PFSK-1 (cell line): ENCODE measurements around the gene MAB21L1.

Experiments
- FOXP2 ChIP-seq: optimal IDR thresholded peaks from 2 replicates; pipeline ENCODE3; 2011; ENCODE audit warnings: borderline replicate concordance, control low read depth, inconsistent platforms; ENCODE audit not compliant: insufficient read depth; ENCODE audit errors: extremely low read length, extremely low read depth
- POLR2AphosphoS5 ChIP-seq: IDR thresholded peaks from 2 replicates; pipeline ENCODE4 v1.6.1; 2012; ENCODE audit warnings: low read depth, mild to moderate bottlenecking, control low read depth, low read length, moderate library complexity
- SIN3A ChIP-seq: IDR thresholded peaks from 2 replicates; pipeline ENCODE4 v1.6.1; 2012; ENCODE audit warnings: mild to moderate bottlenecking, low read length, moderate library complexity, borderline replicate concordance; ENCODE audit not compliant: insufficient read depth
- TAF1 ChIP-seq: IDR thresholded peaks from 2 replicates; pipeline ENCODE4 v1.6.1; 2012; ENCODE audit warnings: low read length, control low read depth, borderline replicate concordance; ENCODE audit not compliant: insufficient read depth
- TF ChIP-seq, protein P1 (sequence below), 2 experiments: IDR thresholded peaks; 2 replicates each; pipeline versions ENCODE4 v1.6.1 to v1.8.0; 2011 to 2012; ENCODE audit warnings: low read depth in 2 of 2, low read length in 2 of 2, control low read depth in 1 of 2, inconsistent platforms in 1 of 2, mild to moderate bottlenecking in 1 of 2, moderate library complexity in 1 of 2; ENCODE audit not compliant: insufficient read depth in 1 of 2

The MAB21L1 gene

DNA sequence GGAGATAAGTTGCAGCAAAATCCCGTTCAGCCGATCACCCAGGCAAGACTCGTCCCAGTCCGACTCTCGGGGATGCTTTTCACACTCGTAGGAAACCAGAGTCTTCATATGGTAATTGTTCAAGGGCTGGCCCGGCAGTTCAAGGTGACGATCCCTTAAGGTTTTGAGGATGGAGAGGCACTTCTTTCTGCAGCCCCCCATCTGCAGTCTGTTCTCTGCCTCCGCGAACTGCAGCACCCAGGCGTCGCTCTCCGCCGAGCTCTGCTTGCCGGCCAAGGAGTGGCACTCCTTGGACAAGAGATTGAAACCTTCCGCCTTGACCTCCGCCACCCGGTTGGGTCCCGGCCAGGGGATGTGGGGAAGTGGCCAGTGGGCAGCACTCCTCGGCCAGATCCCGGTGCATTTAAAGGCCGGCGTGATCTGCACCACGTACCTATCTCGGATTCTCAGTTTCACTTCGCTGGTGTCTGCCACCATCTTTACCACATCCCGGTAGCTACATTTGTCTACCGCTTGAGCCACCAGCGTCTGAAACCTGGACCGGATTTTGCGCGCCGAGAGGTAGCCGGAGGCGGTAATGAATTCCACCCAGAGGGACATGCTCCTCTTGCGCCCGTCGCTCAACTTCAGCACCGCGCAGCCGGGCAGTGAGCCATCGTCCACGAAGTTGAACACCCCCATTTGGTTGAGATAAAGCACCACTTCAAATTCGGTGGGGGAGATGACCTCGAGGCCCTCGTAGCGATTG is 1.1 kb downstream of the MAB21L1 start:
- TF ChIP-seq POLR2AphosphoS5 (no peak), TAF1 (no peak), FOXP2 (no peak), SIN3A (no peak)
- TF ChIP-seq, protein P1, sequence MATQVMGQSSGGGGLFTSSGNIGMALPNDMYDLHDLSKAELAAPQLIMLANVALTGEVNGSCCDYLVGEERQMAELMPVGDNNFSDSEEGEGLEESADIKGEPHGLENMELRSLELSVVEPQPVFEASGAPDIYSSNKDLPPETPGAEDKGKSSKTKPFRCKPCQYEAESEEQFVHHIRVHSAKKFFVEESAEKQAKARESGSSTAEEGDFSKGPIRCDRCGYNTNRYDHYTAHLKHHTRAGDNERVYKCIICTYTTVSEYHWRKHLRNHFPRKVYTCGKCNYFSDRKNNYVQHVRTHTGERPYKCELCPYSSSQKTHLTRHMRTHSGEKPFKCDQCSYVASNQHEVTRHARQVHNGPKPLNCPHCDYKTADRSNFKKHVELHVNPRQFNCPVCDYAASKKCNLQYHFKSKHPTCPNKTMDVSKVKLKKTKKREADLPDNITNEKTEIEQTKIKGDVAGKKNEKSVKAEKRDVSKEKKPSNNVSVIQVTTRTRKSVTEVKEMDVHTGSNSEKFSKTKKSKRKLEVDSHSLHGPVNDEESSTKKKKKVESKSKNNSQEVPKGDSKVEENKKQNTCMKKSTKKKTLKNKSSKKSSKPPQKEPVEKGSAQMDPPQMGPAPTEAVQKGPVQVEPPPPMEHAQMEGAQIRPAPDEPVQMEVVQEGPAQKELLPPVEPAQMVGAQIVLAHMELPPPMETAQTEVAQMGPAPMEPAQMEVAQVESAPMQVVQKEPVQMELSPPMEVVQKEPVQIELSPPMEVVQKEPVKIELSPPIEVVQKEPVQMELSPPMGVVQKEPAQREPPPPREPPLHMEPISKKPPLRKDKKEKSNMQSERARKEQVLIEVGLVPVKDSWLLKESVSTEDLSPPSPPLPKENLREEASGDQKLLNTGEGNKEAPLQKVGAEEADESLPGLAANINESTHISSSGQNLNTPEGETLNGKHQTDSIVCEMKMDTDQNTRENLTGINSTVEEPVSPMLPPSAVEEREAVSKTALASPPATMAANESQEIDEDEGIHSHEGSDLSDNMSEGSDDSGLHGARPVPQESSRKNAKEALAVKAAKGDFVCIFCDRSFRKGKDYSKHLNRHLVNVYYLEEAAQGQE (IDR thresholded peaks at IDR 0.05; ENCODE audit: insufficient read depth in 1 of 2, low read depth in 2 of 2, low read length in 2 of 2): no peak

DNA sequence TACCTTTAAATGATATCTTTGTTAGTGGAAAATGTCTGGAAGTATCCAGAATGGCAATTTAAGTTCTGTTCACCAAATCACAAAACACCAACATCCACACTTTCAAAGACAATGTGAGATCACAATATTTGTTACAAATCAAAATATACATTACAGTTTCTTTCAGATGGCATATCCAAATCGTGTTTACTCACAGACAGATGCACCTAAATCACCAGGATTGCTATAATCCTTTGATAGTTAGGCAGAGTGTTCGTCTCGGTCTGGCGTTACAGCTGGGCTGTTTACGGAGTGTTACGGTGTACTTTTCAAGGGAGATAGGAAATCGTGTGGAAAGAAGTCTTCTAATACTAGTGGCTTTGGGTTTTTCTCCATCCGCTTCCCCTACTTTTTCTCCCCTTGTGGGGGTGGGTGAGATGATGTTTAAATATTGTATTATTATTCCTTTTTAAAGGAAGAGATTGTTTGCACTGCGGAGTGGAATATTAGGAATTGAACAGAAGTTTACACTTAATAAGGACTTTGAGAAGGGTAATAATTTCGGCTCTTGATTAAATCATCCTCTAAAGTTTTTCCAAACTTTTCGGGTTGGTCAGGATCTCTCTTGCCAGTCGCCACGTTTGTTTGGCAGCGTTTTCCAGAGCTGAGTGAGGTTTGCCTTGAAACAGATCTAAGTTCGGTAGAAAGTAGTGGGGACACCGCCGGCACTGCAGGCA is 1.8 kb downstream of the MAB21L1 start:
- no peak for TF ChIP-seq TAF1
- TF ChIP-seq SIN3A: no peak
- TF ChIP-seq, protein P1 (IDR thresholded peaks at IDR 0.05; ENCODE audit: insufficient read depth in 1 of 2, low read depth in 2 of 2, low read length in 2 of 2): no peak
- no peak for TF ChIP-seq POLR2AphosphoS5
- TF ChIP-seq FOXP2: no peak

DNA sequence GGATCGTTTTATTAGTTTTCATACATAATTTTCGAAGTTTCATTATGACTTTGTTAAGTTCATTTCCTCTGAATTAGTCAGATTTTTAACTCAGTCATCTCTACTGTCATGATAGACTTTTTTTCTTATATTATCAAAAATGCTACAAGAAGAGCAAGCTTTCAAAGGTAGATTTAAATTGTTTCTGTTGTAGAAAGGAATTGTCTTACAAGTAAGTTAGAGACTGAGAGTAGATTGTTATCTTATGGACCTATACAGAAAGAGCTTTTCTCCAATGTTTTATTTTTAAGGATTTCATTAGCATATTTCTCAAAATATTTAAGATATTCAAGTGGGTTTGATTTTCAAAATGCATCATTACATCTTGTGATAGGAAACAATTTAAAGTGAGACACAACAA is 2.7 kb downstream of the MAB21L1 start:
- TF ChIP-seq SIN3A (no peak), TAF1 (no peak), POLR2AphosphoS5 (no peak), FOXP2 (no peak)
- TF ChIP-seq, protein P1 (IDR thresholded peaks at IDR 0.05; ENCODE audit: insufficient read depth in 1 of 2, low read depth in 2 of 2, low read length in 2 of 2): no peak

DNA sequence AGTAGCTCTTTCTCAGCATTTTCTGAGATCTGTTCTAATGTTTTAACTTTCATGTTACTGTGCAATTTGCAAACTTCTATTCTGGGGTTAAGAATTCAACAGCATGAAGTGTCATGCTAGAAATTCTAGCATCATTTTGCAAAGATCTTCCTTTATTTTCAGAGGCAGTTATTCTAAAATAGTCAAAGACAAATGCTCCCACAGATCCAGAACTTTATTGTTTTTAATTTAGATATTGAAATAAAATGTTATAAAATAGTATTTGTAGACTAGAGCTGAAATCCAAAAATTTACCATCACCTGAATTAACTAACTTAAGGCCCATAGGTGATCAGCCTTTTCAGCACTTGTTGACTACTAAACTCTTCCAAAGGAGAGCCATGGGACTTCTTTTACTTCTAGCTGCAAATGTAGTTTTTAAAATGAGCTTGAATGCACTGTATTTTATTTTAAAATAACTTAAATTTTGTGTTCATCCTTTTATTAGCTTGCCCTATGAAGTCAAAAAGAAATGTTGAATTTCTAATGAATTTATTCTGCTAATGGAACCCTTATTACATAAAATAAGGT is 3.2 kb downstream of the MAB21L1 start:
- TF ChIP-seq, protein P1 (IDR thresholded peaks at IDR 0.05; ENCODE audit: insufficient read depth in 1 of 2, low read depth in 2 of 2, low read length in 2 of 2): no peak
- no peak for TF ChIP-seq TAF1
- TF ChIP-seq FOXP2: no peak
- no peak for TF ChIP-seq POLR2AphosphoS5
- no peak for TF ChIP-seq SIN3A
